HG03280 (cell line): Measurements from ENCODE around the gene LCE3A.
"Not testable (repeated sequence)": the region's sequence is repeated elsewhere in the genome, so short reads cannot be mapped to it uniquely, and the experiment has no call there.

Source experiments
- ATAC-seq: cut with Tn5 transposase; IDR thresholded peaks from one replicate; pipeline ENCODE4 v1.9.1; 2021; ENCODE audit warnings: mild to moderate bottlenecking, moderate library complexity; ENCODE audit not compliant: unreplicated experiment

Gene LCE3A

DNA sequence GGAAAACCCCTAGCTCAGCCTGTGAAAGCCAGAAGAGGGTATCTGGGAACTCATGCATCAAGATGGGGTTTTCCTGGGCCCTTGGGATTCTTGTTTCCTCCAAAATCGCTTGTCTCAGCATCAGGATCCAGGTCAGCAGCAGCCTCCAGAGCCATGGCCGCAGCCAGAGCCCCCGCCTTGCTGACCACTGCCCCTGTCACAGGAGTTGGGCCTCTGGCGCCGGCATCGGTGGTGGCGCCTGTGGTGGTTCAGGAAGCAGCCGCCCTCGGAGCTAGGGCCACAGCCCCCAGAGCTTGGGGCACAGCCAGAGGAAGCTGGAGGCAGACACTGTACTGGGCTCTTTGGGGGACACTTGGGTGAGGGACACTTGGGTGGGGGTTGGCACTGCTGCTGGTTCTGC, 43.4 kb downstream of the LCE3A start:
- not testable (repeated sequence) for ATAC-seq

DNA sequence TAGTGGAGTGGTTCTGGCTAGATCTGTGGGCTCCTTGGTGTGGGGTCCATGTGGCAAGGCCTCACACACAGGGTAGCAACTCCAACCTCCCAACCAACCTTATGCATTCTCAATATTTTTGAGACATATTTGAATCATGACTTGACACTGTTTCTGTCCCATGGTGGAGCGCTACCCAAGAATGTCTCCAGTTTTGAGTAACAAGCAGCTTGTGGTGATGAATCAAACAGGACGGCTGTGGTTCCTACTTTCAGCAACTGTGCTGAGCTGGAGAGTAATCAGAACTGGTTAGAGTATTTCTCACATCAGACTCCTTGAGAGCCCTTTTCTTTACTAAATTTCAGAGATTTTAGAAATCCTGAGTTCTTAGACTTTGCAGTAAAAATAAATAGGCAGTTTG, 45.7 kb downstream of the LCE3A start:
- ATAC-seq = no peak
